GM23338 (cell line): ENCODE measurements around the gene DNASE1L2. TPM values are rescaled to one million over a fixed set of nuclear protein-coding genes. Genes with fewer than 3 reads are reported as not detected.

Experiments
- ATAC-seq: fragments of 200-7000 bp; cut with Tn5 transposase; 3 replicates; pipeline ENCODE4 v1.9.1; 2020
- DNase-seq: peaks from one replicate; pipeline ENCODE4 v3.0.0-alpha.2; 2015; ENCODE audit warnings: low spot score
- H2AFZ ChIP-seq: fragments of 200-600 bp; sonication (generic); 2 replicates; pipeline ENCODE4 v1.8.0; 2016; ENCODE audit warnings: antibody characterized with exemption, mild to moderate bottlenecking, moderate library complexity
- H3F3A ChIP-seq: fragments of 200-600 bp; sonication (generic); replicated peaks from 2 replicates; pipeline ENCODE4 v1.8.0; 2017; ENCODE audit warnings: antibody characterized with exemption, mixed run types, low read depth
- H3K27ac ChIP-seq: fragments of 200-600 bp; sonication (generic); 2 replicates; pipeline ENCODE4 v1.6.1; 2016; ENCODE audit warnings: low read depth
- H3K27me3 ChIP-seq: fragments of 200-600 bp; sonication (generic); 2 replicates; pipeline ENCODE4 v1.8.0; 2016; ENCODE audit warnings: mild to moderate bottlenecking, mixed run types, moderate library complexity; ENCODE audit not compliant: insufficient read depth
- H3K36me3 ChIP-seq: fragments of 200-600 bp; sonication (generic); 2 replicates; pipeline ENCODE4 v1.8.0; 2016; ENCODE audit warnings: mild to moderate bottlenecking; ENCODE audit not compliant: insufficient read depth
- H3K4me1 ChIP-seq: fragments of 200-600 bp; sonication (generic); 2 replicates; pipeline ENCODE4 v1.8.0; 2016; ENCODE audit warnings: mild to moderate bottlenecking, moderate library complexity; ENCODE audit not compliant: insufficient read depth
- H3K4me2 ChIP-seq: fragments of 200-600 bp; sonication (generic); 2 replicates; pipeline ENCODE4 v1.7.1; 2017; ENCODE audit warnings: mixed run types
- H3K4me3 ChIP-seq: fragments of 200-600 bp; sonication (generic); 2 replicates; pipeline ENCODE4 v1.6.1; 2016; ENCODE audit warnings: mixed run types
- H3K79me2 ChIP-seq: fragments of 200-600 bp; sonication (generic); replicated peaks from 2 replicates; pipeline ENCODE4 v1.8.0; 2017; ENCODE audit warnings: mild to moderate bottlenecking; ENCODE audit not compliant: insufficient read depth
- H3K9me2 ChIP-seq: fragments of 200-600 bp; sonication (generic); 2 replicates; pipeline ENCODE4 v1.8.0; 2017; ENCODE audit not compliant: insufficient read depth
- H4K20me1 ChIP-seq: fragments of 200-600 bp; sonication (generic); replicated peaks from 2 replicates; pipeline ENCODE4 v1.8.0; 2017; ENCODE audit warnings: mild to moderate bottlenecking; ENCODE audit not compliant: insufficient read depth
- H3K27ac Mint-ChIP-seq: 2 replicates; pipeline ENCODE4 v1.8.0; 2020; ENCODE audit warnings: inconsistent platforms, mild to moderate bottlenecking, moderate library complexity, mixed read lengths
- H3K27me3 Mint-ChIP-seq: 3 replicates; pipeline ENCODE4 v1.8.0; 2022; ENCODE audit warnings: low read depth, mild to moderate bottlenecking, moderate library complexity, mixed read lengths, inconsistent platforms; ENCODE audit not compliant: insufficient read depth, poor library complexity
- H3K36me3 Mint-ChIP-seq: 3 replicates; pipeline ENCODE4 v1.8.0; 2021; ENCODE audit warnings: low read depth, mild to moderate bottlenecking, inconsistent platforms, moderate library complexity, mixed read lengths
- H3K4me1 Mint-ChIP-seq: 3 replicates; pipeline ENCODE4 v1.8.0; 2020; ENCODE audit warnings: mild to moderate bottlenecking, inconsistent platforms, mixed read lengths
- H3K4me3 Mint-ChIP-seq: 3 replicates; pipeline ENCODE4 v1.8.0; 2021; ENCODE audit warnings: moderate library complexity, mild to moderate bottlenecking, inconsistent platforms, mixed read lengths
- H3K9me3 Mint-ChIP-seq: 3 replicates; pipeline ENCODE4 v1.8.0; 2020; ENCODE audit warnings: moderate library complexity, mild to moderate bottlenecking, inconsistent platforms, mixed read lengths
- ETS1 ChIP-seq: IDR thresholded peaks from 2 replicates; pipeline ENCODE4 v1.6.1; 2016; ENCODE audit warnings: antibody characterized with exemption
- EZH2 ChIP-seq: fragments of 200-600 bp; sonication (generic); IDR thresholded peaks from one replicate; pipeline ENCODE4 v1.8.0; 2017; ENCODE audit warnings: antibody characterized with exemption, mild to moderate bottlenecking, low read depth; ENCODE audit not compliant: unreplicated experiment
- NANOG ChIP-seq: IDR thresholded peaks from 2 replicates; pipeline ENCODE4 v1.6.1; 2016; ENCODE audit warnings: antibody characterized with exemption, borderline replicate concordance
- POLR2AphosphoS5 ChIP-seq: IDR thresholded peaks from 2 replicates; pipeline ENCODE4 v1.6.1; 2016; ENCODE audit warnings: antibody characterized with exemption, low read depth
- STAT1 ChIP-seq: IDR thresholded peaks from one replicate; pipeline ENCODE4 v1.6.1; 2016; ENCODE audit warnings: antibody characterized with exemption; ENCODE audit not compliant: unreplicated experiment
- ZNF114 ChIP-seq: fragments of 250-450 bp; sonication (Bioruptor Pico); IDR thresholded peaks from 2 replicates; pipeline ENCODE4 v1.5.0; 2020; ENCODE audit warnings: mild to moderate bottlenecking, moderate library complexity
- polyA plus RNA-seq: library from polyadenylated mRNA; unstranded; fragments of >200 nt; fragmentation: Nextera tagmentation; extraction: Ambion mirVana; gene quantifications from 2 replicates; pipeline ENCODE4 v1.2.1, GENCODE V29; 2016
- total RNA-seq: library from RNA; depleted of rRNA; stranded (reverse); fragments of >200 nt; shearing (Covaris generic); gene quantifications from 2 replicates; pipeline ENCODE4 v1.2.3, GENCODE V29; 2014

Gene DNASE1L2
- total and polyA plus RNA-seq, 2 experiments from 2014 or later: 0.23 TPM; not detected in 1

- peaks cover 19% of the 10 kb centered on the region for H3K79me2 ChIP-seq
- Mint-ChIP-seq H3K27me3 (peaks cover 20% of the 10 kb centered on the region), H3K36me3 (peaks cover 31% of the 10 kb centered on the region), H3K27ac (peak overlapping the region; percentile 77), H3K4me3 (peak overlapping the region; percentile 52), H3K4me1 (peaks cover 23% of the 10 kb centered on the region), H3K9me3 (no peaks in the 10 kb centered on the region; the same call in 2 of the 3 replicates)
- no peak for ATAC-seq
- no peak overlapping the region for H3K4me3 ChIP-seq
- TF ChIP-seq EZH2 (no peak), POLR2AphosphoS5 (peak; percentile 54; the same call in 1 of the 2 replicates), STAT1 (no peak)
- no peaks in the 10 kb centered on the region for H3K9me2 ChIP-seq
- DNase-seq: no peak
- peaks cover 36% of the 10 kb centered on the region; the same call in 1 of the 2 replicates for H3F3A ChIP-seq
- peaks cover 18% of the 10 kb centered on the region for H4K20me1 ChIP-seq
- H3K27me3 ChIP-seq: no peaks in the 10 kb centered on the region
- H3K36me3 ChIP-seq: 0 out of 2 replicates have a peak, but pooled peaks cover 5% of the 10 kb centered on the region
- H3K27ac ChIP-seq: no peak overlapping the region
- peaks cover 10% of the 10 kb centered on the region; the same call in 1 of the 2 replicates for H3K4me1 ChIP-seq
- no peak overlapping the region for H3K4me2 ChIP-seq
- H2AFZ ChIP-seq: no peak overlapping the region
Measured at GRCh38 chr16:2211923-2212347, 24.3 kb upstream of the DNASE1L2 start.

GRCh38 chr16:2212362-2213324, 23.6 kb upstream of the DNASE1L2 start:
- H3K4me1 Mint-ChIP-seq: peaks cover 19% of the 10 kb centered on the region
- no peak for TF ChIP-seq NANOG
- Histone ChIP-seq H4K20me1 (peaks cover 18% of the 10 kb centered on the region), H3K4me1 (peaks cover 10% of the 10 kb centered on the region; the same call in 1 of the 2 replicates), H3K27ac (no peak overlapping the region), H3K4me3 (peak overlapping the region; percentile 54), H3K4me2 (peak overlapping the region; percentile 84), H3K27me3 (no peaks in the 10 kb centered on the region), H3K79me2 (peaks cover 19% of the 10 kb centered on the region), H3K9me2 (no peaks in the 10 kb centered on the region), H3F3A (peaks cover 37% of the 10 kb centered on the region; the same call in 1 of the 2 replicates), H2AFZ (no peak overlapping the region), H3K36me3 (0 out of 2 replicates have a peak, but pooled peaks cover 5% of the 10 kb centered on the region)
- peaks cover 17% of the 10 kb centered on the region for H3K27me3 Mint-ChIP-seq
- ATAC-seq (no peak), DNase-seq (no peak)
- H3K36me3 Mint-ChIP-seq: peaks cover 27% of the 10 kb centered on the region
- peak overlapping the region; percentile 70; the same call in 1 of the 2 replicates for H3K27ac Mint-ChIP-seq
- H3K9me3 Mint-ChIP-seq: no peaks in the 10 kb centered on the region; the same call in 2 of the 3 replicates
- H3K4me3 Mint-ChIP-seq: peak overlapping the region; percentile 82

- peaks cover 19% of the 10 kb centered on the region for H3K79me2 ChIP-seq
- H3K36me3 ChIP-seq: 0 out of 2 replicates have a peak, but pooled peaks cover 5% of the 10 kb centered on the region
- peaks cover 18% of the 10 kb centered on the region for H4K20me1 ChIP-seq
- Mint-ChIP-seq H3K27me3 (peaks cover 17% of the 10 kb centered on the region), H3K36me3 (peaks cover 23% of the 10 kb centered on the region), H3K4me1 (peaks cover 17% of the 10 kb centered on the region), H3K9me3 (no peaks in the 10 kb centered on the region; the same call in 2 of the 3 replicates), H3K27ac (peak overlapping the region; percentile 70; the same call in 1 of the 2 replicates), H3K4me3 (peak overlapping the region; percentile 82)
- DNase-seq (peak; percentile 40), ATAC-seq (no peak)
- H3K4me3 ChIP-seq: peak overlapping the region; percentile 54
- peak overlapping the region; percentile 84 for H3K4me2 ChIP-seq
- H3K27ac ChIP-seq: no peak overlapping the region
- H3K4me1 ChIP-seq: peaks cover 10% of the 10 kb centered on the region; the same call in 1 of the 2 replicates
- no peak overlapping the region for H2AFZ ChIP-seq
- no peaks in the 10 kb centered on the region for H3K27me3 ChIP-seq
- no peaks in the 10 kb centered on the region for H3K9me2 ChIP-seq
- peaks cover 37% of the 10 kb centered on the region; the same call in 1 of the 2 replicates for H3F3A ChIP-seq
- TF ChIP-seq ETS1: no peak
- TF ChIP-seq ZNF114 (CRISPR knock-in tag): no peak
Measured at GRCh38 chr16:2213817-2214718, 22.2 kb upstream of the DNASE1L2 start.
